K562 (cell line): ENCODE data around the gene MYO3B. TPM values are rescaled to one million over a fixed set of nuclear protein-coding genes. Genes with fewer than 3 reads are reported as not detected.
"Not testable (repeated sequence)": the region's sequence is repeated elsewhere in the genome, so short reads cannot be mapped to it uniquely, and the experiment has no call there.

ENCODE experiments used
- ATAC-seq: fragments of 200-7000 bp; cut with Tn5 transposase; 3 replicates; pipeline ENCODE4 v1.9.1; 2020; ENCODE audit warnings: moderate library complexity
- BruUV-seq: library from RNA; stranded (reverse); fragments of 400-500 nt; replicated peaks from 2 replicates; lab custom pipeline; 2021; lab: Mats Ljungman, UMichigan
- CTCF ChIA-PET: fragments of 300-600 bp; formaldehyde crosslinking; extraction: SDS; loops from one replicate; lab custom pipeline; 2021; ENCODE audit warnings: low intra/inter-chr PET ratio; lab: Yijun Ruan, JAX
- POLR2A ChIA-PET: fragments of 300-600, 350-650 bp; sonication (Branson Sonifier 250); formaldehyde crosslinking; extraction: SDS; loops from one replicate; lab custom pipeline; 2021; ENCODE audit warnings: antibody characterized with exemption, inconsistent platforms; lab: Yijun Ruan, JAX
- DNase-seq, 4 experiments: peaks; one replicate each; pipeline versions ENCODE4 v3.0.0 to v3.0.0-alpha.2; 2011 to 2018; ENCODE audit warnings: low spot score in 3 of 4, mixed read lengths in 3 of 4; ENCODE audit errors: extremely low read depth in 1 of 4
- FAIRE-seq: peaks from 2 replicates; lab custom pipeline; 2011; peaks lifted over from hg19 to GRCh38; lab: Jason Lieb, UNC
- H2AFZ ChIP-seq: 2 replicates; pipeline ENCODE4 v1.6.0; 2011; ENCODE audit warnings: low read depth, low read length, control low read depth, inconsistent platforms
- H3K27ac ChIP-seq: fragments of 200-600 bp; 3 replicates; pipeline ENCODE4 v1.8.0; 2011; ENCODE audit warnings: low read depth, mild to moderate bottlenecking, control low read depth, inconsistent platforms, low read length, moderate library complexity, mixed read lengths; ENCODE audit errors: extremely low read depth
- H3K27me3 ChIP-seq, 2 experiments: fragments of 300-600 bp in 1 of 2; 2 replicates in 1 of 2; 3 replicates in 1 of 2; pipeline versions ENCODE4 v1.6.0 to v1.8.0; 2011; ENCODE audit warnings: inconsistent platforms in 2 of 2, low read length in 2 of 2, mild to moderate bottlenecking in 1 of 2, mixed read lengths in 1 of 2, moderate library complexity in 1 of 2; ENCODE audit not compliant: control insufficient read depth in 2 of 2, insufficient read depth in 2 of 2
- H3K36me3 ChIP-seq: fragments of 300-600 bp; 3 replicates; pipeline ENCODE4 v1.8.0; 2011; ENCODE audit warnings: mild to moderate bottlenecking, low read length, inconsistent platforms; ENCODE audit not compliant: control insufficient read depth, insufficient read depth
- H3K4me1 ChIP-seq, 2 experiments: fragments of 200-600 bp in 1 of 2; replicated peaks in 1 of 2; 2 replicates in 1 of 2; 3 replicates in 1 of 2; pipeline versions ENCODE4 v1.5.1 to v1.8.0; 2011; ENCODE audit warnings: inconsistent platforms in 2 of 2, low read length in 2 of 2, mild to moderate bottlenecking in 1 of 2, mixed read lengths in 1 of 2, moderate library complexity in 1 of 2; ENCODE audit not compliant: control insufficient read depth in 2 of 2, insufficient read depth in 2 of 2
- H3K4me2 ChIP-seq: 2 replicates; pipeline ENCODE4 v1.6.1; 2011; ENCODE audit warnings: low read length, control low read depth, inconsistent platforms, mixed read lengths; ENCODE audit not compliant: insufficient read depth
- H3K4me3 ChIP-seq: fragments of 200-600 bp; sonication (generic), shearing (Covaris generic); 2 replicates; pipeline ENCODE4 v1.5.1; 2016; ENCODE audit warnings: control low read depth, inconsistent platforms
- H3K79me2 ChIP-seq: fragments of 200-600 bp; 3 replicates; pipeline ENCODE4 v1.8.0; 2011; ENCODE audit warnings: low read length, inconsistent platforms; ENCODE audit not compliant: control insufficient read depth, insufficient read depth
- H3K9ac ChIP-seq, 2 experiments: 2 replicates each; pipeline versions ENCODE4 v1.6.0 to v1.6.1; 2011; ENCODE audit warnings: low read depth in 2 of 2, low read length in 2 of 2, control low read depth in 1 of 2, inconsistent platforms in 1 of 2, mild to moderate bottlenecking in 1 of 2, mixed read lengths in 1 of 2; ENCODE audit not compliant: insufficient read depth in 1 of 2
- H3K9me1 ChIP-seq: one replicate; pipeline ENCODE4 v1.6.0; 2011; ENCODE audit warnings: inconsistent platforms, mild to moderate bottlenecking, low read length, moderate library complexity; ENCODE audit not compliant: control insufficient read depth, insufficient read depth
- H3K9me3 ChIP-seq: replicated peaks from 2 replicates; pipeline ENCODE4 v1.5.1; 2011; ENCODE audit warnings: low read depth, low read length, inconsistent platforms; ENCODE audit not compliant: control insufficient read depth, insufficient read depth
- H4K20me1 ChIP-seq: replicated peaks from 2 replicates; pipeline ENCODE4 v1.6.1; 2011; ENCODE audit warnings: low read length, inconsistent platforms, mixed read lengths; ENCODE audit not compliant: control insufficient read depth, insufficient read depth
- DPF2 ChIP-seq: fragments of 450-650 bp; IDR thresholded peaks from 2 replicates; pipeline ENCODE4 v1.6.1; 2016
- ETV1 ChIP-seq: fragments of 450-650 bp; conservative IDR thresholded peaks from 2 replicates; pipeline ENCODE4 v1.6.1; 2016; ENCODE audit warnings: missing genetic modification characterization, control low read depth, low read depth, missing compliant biosample characterization
- ETV5 ChIP-seq: sonication (generic); formaldehyde crosslinking; IDR thresholded peaks from 2 replicates; pipeline ENCODE4 v1.4.0; 2020; ENCODE audit warnings: low read depth, mild to moderate bottlenecking, missing genetic modification reagents
- L3MBTL2 ChIP-seq: fragments of 450-650 bp; IDR thresholded peaks from 2 replicates; pipeline ENCODE4 v1.6.1; 2016; ENCODE audit warnings: mild to moderate bottlenecking, moderate library complexity
- NR2C1 ChIP-seq, 2 experiments: fragments of 450-650 bp; IDR thresholded peaks; 2 replicates each; pipeline ENCODE4 v1.6.1; 2017; ENCODE audit warnings: mild to moderate bottlenecking in 2 of 2, antibody characterized with exemption in 1 of 2, inconsistent platforms in 1 of 2, missing compliant biosample characterization in 1 of 2, missing genetic modification characterization in 1 of 2
- NR2C2 ChIP-seq, 2 experiments: fragments of 200-800 bp in 1 of 2; sonication (Bioruptor generic) in 1 of 2; sonication (generic) in 1 of 2; formaldehyde crosslinking in 1 of 2; IDR thresholded peaks; 2 replicates each; pipeline versions ENCODE4 v1.6.1 to v1.8.0; 2016 to 2022; ENCODE audit warnings: mild to moderate bottlenecking in 1 of 2, missing compliant biosample characterization in 1 of 2, missing genetic modification characterization in 1 of 2, missing genetic modification reagents in 1 of 2
- SMAD4 ChIP-seq: fragments of 250-450 bp; sonication (Bioruptor Pico); conservative IDR thresholded peaks from 2 replicates; pipeline ENCODE4 v1.8.0; 2021; ENCODE audit warnings: inconsistent platforms, mild to moderate bottlenecking, moderate library complexity
- SMARCA4 ChIP-seq: fragments of 450-650 bp; IDR thresholded peaks from 2 replicates; pipeline ENCODE4 v1.6.1; 2016
- ZFX ChIP-seq: sonication (generic); formaldehyde crosslinking; IDR thresholded peaks from 2 replicates; pipeline ENCODE4 v1.8.0; 2022; ENCODE audit warnings: mild to moderate bottlenecking, missing genetic modification reagents, moderate library complexity
- WGBS: fragments of 100-300 bp; shearing (Covaris generic); methylation state at CpG from one replicate; pipeline ENCODE4 v1.1.6; 2016; ENCODE audit warnings: low coverage, mixed read lengths; ENCODE audit not compliant: insufficient coverage; ENCODE audit errors: missing lambda C conversion rate; 5-methylcytosine and 5-hydroxymethylcytosine counted together
- in situ Hi-C: fragments of 300-500 bp; cut with MboI; formaldehyde crosslinking; loops from 4 replicates; pipeline ENCODE4 v1.15.0; 2018; ENCODE audit warnings: inconsistent platforms, mixed read lengths
- intact Hi-C: fragments of 100-400 bp; cut with micrococcal nuclease; formaldehyde crosslinking; loops from 2 replicates; pipeline ENCODE4 v1.14.2; 2022
- polyA plus RNA-seq, 8 experiments: library from polyadenylated mRNA; depleted of rRNA in 4 of 8; stranded (reverse) in 5 of 8; unstranded in 3 of 8; fragments of >200 nt; fragmentation: Nextera tagmentation in 2 of 8; fragmentation: Illumina TruSeq in 1 of 8; extraction: Ambion mirVana in 2 of 8; extraction: Trizol in 1 of 8; gene quantifications; 2 replicates each; pipeline versions ENCODE4 v1.2.1 to v1.2.3, GENCODE V29; 2011 to 2014; ENCODE audit warnings: inconsistent platforms in 1 of 8, missing spikeins in 1 of 8
- total RNA-seq, 7 experiments: library from RNA; depleted of rRNA in 6 of 7; stranded (reverse); fragments of >200 nt in 6 of 7; fragmentation: Illumina TruSeq in 2 of 7; extraction: Trizol in 2 of 7; gene quantifications; 2 replicates each; pipeline versions ENCODE4 v1.2.1 to v1.2.3, GENCODE V29; 2011 to 2021; ENCODE audit warnings: low replicate concordance in 1 of 7
- TF ChIP-seq, protein P1 (sequence below): fragments of 450-650 bp; IDR thresholded peaks from 2 replicates; pipeline ENCODE4 v1.6.1; 2017; ENCODE audit warnings: antibody characterized with exemption, mild to moderate bottlenecking

Gene MYO3B
- total and polyA plus RNA-seq, 9 of the 15 experiments (the other 6 are each of a cell fraction or from before 2014, with no cell fraction given), result 2.7 to 6.5 (median 3.6) TPM

DNA sequence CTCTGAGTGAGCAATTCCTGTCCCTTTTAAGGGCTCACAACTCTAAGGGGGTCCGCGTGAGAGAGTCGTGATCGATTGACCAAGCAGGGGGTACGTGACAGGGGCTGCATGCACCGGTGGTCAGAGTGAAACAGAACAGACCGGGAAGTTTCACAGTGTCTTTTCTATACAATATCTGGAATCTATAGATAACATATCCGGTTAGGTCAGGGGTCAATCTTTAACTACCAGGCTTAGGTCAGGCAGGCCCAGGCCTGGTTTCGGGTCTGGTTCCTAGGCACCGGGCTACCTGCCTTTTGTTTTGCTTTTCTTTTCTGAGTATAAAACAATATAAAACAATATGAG is 35.3 kb downstream of the MYO3B start:
- H4K20me1 ChIP-seq; H3K4me2 ChIP-seq; DNase-seq; H3K4me3 ChIP-seq; H3K27me3 ChIP-seq; H3K79me2 ChIP-seq; intact Hi-C loops; in situ Hi-C loops; H3K9ac ChIP-seq; H3K9me1 ChIP-seq; CTCF ChIA-PET; H2AFZ ChIP-seq; H3K36me3 ChIP-seq; ATAC-seq; H3K4me1 ChIP-seq; BruUV-seq; FAIRE-seq; H3K9me3 ChIP-seq; H3K27ac ChIP-seq; TF ChIP-seq NR2C2 (CRISPR knock-in tag; IDR thresholded peaks at IDR 0.05): not testable (repeated sequence)
- POLR2A ChIA-PET, result interaction anchor here (0.9 kb wide), 1 partner anchor 11 kb away, joined by 3 read pairs; no protein-coding TSS in a partner anchor
- TF ChIP-seq SMARCA4 (0 out of 2 replicates have a peak, but pooled peaks have one; percentile 23), SMAD4 (CRISPR knock-in tag) (peak; percentile 50; the same call in 1 of the 2 replicates), NR2C2 (tag; IDR thresholded peaks at IDR 0.05) (peak; percentile 55; the same call in 1 of the 2 replicates), ZFX (peak; percentile 53), L3MBTL2 (0 out of 2 replicates have a peak, but pooled peaks have one; percentile 14), ETV1 (0 out of 2 replicates have a peak, but pooled peaks have one; percentile 31), NR2C1 (IDR thresholded peaks at IDR 0.05) (peak; percentile 86), NR2C1 (tag; IDR thresholded peaks at IDR 0.05) (peak; percentile 91), DPF2 (0 out of 2 replicates have a peak, but pooled peaks have one; percentile 41), ETV5 (peak; percentile 38; the same call in 1 of the 2 replicates)
- TF ChIP-seq, protein P1, sequence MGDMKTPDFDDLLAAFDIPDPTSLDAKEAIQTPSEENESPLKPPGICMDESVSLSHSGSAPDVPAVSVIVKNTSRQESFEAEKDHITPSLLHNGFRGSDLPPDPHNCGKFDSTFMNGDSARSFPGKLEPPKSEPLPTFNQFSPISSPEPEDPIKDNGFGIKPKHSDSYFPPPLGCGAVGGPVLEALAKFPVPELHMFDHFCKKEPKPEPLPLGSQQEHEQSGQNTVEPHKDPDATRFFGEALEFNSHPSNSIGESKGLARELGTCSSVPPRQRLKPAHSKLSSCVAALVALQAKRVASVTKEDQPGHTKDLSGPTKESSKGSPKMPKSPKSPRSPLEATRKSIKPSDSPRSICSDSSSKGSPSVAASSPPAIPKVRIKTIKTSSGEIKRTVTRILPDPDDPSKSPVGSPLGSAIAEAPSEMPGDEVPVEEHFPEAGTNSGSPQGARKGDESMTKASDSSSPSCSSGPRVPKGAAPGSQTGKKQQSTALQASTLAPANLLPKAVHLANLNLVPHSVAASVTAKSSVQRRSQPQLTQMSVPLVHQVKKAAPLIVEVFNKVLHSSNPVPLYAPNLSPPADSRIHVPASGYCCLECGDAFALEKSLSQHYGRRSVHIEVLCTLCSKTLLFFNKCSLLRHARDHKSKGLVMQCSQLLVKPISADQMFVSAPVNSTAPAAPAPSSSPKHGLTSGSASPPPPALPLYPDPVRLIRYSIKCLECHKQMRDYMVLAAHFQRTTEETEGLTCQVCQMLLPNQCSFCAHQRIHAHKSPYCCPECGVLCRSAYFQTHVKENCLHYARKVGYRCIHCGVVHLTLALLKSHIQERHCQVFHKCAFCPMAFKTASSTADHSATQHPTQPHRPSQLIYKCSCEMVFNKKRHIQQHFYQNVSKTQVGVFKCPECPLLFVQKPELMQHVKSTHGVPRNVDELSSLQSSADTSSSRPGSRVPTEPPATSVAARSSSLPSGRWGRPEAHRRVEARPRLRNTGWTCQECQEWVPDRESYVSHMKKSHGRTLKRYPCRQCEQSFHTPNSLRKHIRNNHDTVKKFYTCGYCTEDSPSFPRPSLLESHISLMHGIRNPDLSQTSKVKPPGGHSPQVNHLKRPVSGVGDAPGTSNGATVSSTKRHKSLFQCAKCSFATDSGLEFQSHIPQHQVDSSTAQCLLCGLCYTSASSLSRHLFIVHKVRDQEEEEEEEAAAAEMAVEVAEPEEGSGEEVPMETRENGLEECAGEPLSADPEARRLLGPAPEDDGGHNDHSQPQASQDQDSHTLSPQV, result peak; percentile 20; the same call in 1 of the 2 replicates
- 53% methylated on average over 10 of the region's 10 CpGs for WGBS
